ENCODE results near the gene RELB.

The RELB gene

DNA sequence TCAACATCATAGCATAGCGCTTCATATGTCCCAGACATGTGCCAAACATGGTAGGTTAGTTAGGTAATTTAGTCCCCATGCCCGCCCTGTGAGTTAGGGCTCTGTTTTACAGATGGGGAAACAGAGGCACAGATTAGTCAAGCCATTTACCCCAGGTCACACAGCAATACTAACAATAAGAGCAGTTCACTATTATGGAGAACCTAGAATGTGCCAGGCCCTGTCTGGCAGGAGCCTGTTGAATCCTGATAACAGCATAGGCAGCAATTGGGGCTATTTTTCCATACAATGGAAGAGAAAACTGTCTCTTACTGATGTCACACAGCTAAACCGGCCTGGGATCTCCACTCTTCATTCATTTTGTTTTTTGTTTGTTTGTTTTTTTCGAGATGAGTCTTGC lies 85.2 kb downstream of the RELB start:
- Histone ChIP-seq H3K27me3 (replicated peaks; ENCODE audit: insufficient read depth, low read length) (no peaks in the 10 kb centered on the region), H3K36me3 (replicated peaks; ENCODE audit: insufficient read depth, low read length) (0 out of 2 replicates have a peak, but pooled peaks cover 5% of the 10 kb centered on the region), H3K9ac (ENCODE audit: low read length) (no peak overlapping the region), H3K27ac (ENCODE audit: low read length) (no peak overlapping the region), H3K4me1 (ENCODE audit: low read length) (peaks cover 5% of the 10 kb centered on the region; the same call in 1 of the 2 replicates), H4K20me1 (ENCODE audit: insufficient read depth, low read length) (no peaks in the 10 kb centered on the region), H2AFZ (ENCODE audit: low read length) (no peak overlapping the region), H3K9me2 (replicated peaks; ENCODE audit: insufficient read depth, low read length) (no peaks in the 10 kb centered on the region), H3F3A (ENCODE audit: insufficient read depth, low read length) (peaks cover 8% of the 10 kb centered on the region), H3K4me2 (ENCODE audit: low read depth, low read length) (no peak overlapping the region), H3K9me3 (replicated peaks; ENCODE audit: insufficient read depth, low read length) (no peaks in the 10 kb centered on the region), H3K79me2 (ENCODE audit: low read length) (peaks cover 38% of the 10 kb centered on the region), H3K4me3 (ENCODE audit: low read length) (no peak overlapping the region)
- no peak for DNase-seq
- TF ChIP-seq EZH2phosphoT487 (IDR thresholded peaks at IDR 0.05; ENCODE audit: low read length): no peak
- TF ChIP-seq EZH2 (optimal IDR thresholded peaks at IDR 0.05; ENCODE audit: low read depth, low read length): no peak
- TF ChIP-seq, protein P1, sequence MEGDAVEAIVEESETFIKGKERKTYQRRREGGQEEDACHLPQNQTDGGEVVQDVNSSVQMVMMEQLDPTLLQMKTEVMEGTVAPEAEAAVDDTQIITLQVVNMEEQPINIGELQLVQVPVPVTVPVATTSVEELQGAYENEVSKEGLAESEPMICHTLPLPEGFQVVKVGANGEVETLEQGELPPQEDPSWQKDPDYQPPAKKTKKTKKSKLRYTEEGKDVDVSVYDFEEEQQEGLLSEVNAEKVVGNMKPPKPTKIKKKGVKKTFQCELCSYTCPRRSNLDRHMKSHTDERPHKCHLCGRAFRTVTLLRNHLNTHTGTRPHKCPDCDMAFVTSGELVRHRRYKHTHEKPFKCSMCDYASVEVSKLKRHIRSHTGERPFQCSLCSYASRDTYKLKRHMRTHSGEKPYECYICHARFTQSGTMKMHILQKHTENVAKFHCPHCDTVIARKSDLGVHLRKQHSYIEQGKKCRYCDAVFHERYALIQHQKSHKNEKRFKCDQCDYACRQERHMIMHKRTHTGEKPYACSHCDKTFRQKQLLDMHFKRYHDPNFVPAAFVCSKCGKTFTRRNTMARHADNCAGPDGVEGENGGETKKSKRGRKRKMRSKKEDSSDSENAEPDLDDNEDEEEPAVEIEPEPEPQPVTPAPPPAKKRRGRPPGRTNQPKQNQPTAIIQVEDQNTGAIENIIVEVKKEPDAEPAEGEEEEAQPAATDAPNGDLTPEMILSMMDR (IDR thresholded peaks at IDR 0.05; ENCODE audit: low read length): no peak

DNA sequence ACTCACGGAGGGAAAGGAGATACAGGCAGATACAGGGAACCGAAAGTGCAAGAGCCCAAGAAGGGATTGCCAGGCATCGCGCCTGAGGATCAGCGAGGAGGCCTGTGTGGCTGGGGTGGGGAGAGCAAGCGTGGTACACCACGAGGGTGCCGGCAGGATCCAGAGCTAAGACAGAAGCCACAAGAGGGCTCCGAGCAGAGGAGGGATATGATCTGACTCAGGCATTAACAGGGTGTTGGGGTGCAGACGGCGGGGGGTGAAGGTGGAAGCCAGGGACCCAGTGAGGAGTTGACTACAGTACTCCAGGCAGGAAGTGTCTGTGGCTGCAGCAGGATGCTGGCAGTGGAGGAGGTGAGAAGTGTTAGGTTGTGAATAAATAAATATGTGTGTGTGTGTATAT lies 86.3 kb downstream of the RELB start:
- TF ChIP-seq, protein P1 (IDR thresholded peaks at IDR 0.05; ENCODE audit: low read length): no peak
- TF ChIP-seq EZH2 (optimal IDR thresholded peaks at IDR 0.05; ENCODE audit: low read depth, low read length): no peak
- TF ChIP-seq EZH2phosphoT487 (IDR thresholded peaks at IDR 0.05; ENCODE audit: low read length): no peak

More for the DNA sequence above, 86.3 kb downstream of the RELB start:
- Histone ChIP-seq H3K9me3 (replicated peaks; ENCODE audit: insufficient read depth, low read length) (no peaks in the 10 kb centered on the region), H4K20me1 (ENCODE audit: insufficient read depth, low read length) (no peaks in the 10 kb centered on the region), H3K79me2 (ENCODE audit: low read length) (peaks cover 28% of the 10 kb centered on the region), H3K27me3 (replicated peaks; ENCODE audit: insufficient read depth, low read length) (no peaks in the 10 kb centered on the region), H3K4me1 (ENCODE audit: low read length) (peaks cover 5% of the 10 kb centered on the region; the same call in 1 of the 2 replicates), H3K9ac (ENCODE audit: low read length) (no peak overlapping the region), H3K9me2 (replicated peaks; ENCODE audit: insufficient read depth, low read length) (no peaks in the 10 kb centered on the region), H3K4me3 (ENCODE audit: low read length) (no peak overlapping the region), H3K4me2 (ENCODE audit: low read depth, low read length) (no peak overlapping the region), H3K36me3 (replicated peaks; ENCODE audit: insufficient read depth, low read length) (0 out of 2 replicates have a peak, but pooled peaks cover 3% of the 10 kb centered on the region), H3F3A (ENCODE audit: insufficient read depth, low read length) (peaks cover 17% of the 10 kb centered on the region), H2AFZ (ENCODE audit: low read length) (no peak overlapping the region), H3K27ac (ENCODE audit: low read length) (no peak overlapping the region)
- no peak for DNase-seq
